Prostate gland (tissue), 2 donors: Measurements from ENCODE around the gene NSMCE4A.

Source experiments
- CTCF ChIP-seq, 4 experiments: fragments of 200-600 bp in 2 of 4; fragments of 450-650 bp in 2 of 4; sonication (generic) in 2 of 4; IDR thresholded peaks; 1 replicate in 3 of 4; 2 replicates in 1 of 4; pipeline ENCODE4 v1.5.1; 2016 to 2019; ENCODE audit warnings: antibody characterized with exemption in 4 of 4, mild to moderate bottlenecking in 2 of 4, moderate library complexity in 2 of 4
- POLR2A ChIP-seq: fragments of 450-650 bp; IDR thresholded peaks from one replicate; pipeline ENCODE4 v1.6.1; 2016; ENCODE audit warnings: antibody characterized with exemption, mild to moderate bottlenecking
- POLR2AphosphoS5 ChIP-seq: sonication (generic); formaldehyde crosslinking; IDR thresholded peaks from one replicate; pipeline ENCODE4 v1.6.1; 2017; ENCODE audit warnings: antibody characterized with exemption

GRCh38 chr10:121978511-121978910 lies 3.5 kb upstream of the NSMCE4A start:
- TF ChIP-seq CTCF (IDR thresholded peaks at IDR 0.05) (no peak), POLR2A (no peak), POLR2AphosphoS5 (no peak)
